Mucosa of rectum (tissue), 2 donors: ENCODE data around the gene DOK4.

Experiments
- H3K27ac ChIP-seq, 2 donors: one replicate each; pipeline ENCODE4 v1.7.0; 2013; ENCODE audit warnings: inconsistent platforms in 2 of 2, low read depth in 2 of 2, low read length in 2 of 2
- H3K27me3 ChIP-seq, 2 donors: one replicate each; pipeline ENCODE4 v1.7.0; 2013; ENCODE audit warnings: low read length in 2 of 2; ENCODE audit not compliant: control insufficient read depth in 2 of 2, insufficient read depth in 2 of 2
- H3K36me3 ChIP-seq, 2 donors: one replicate each; pipeline ENCODE4 v1.7.0; 2013; ENCODE audit warnings: low read length in 2 of 2; ENCODE audit not compliant: control insufficient read depth in 2 of 2, insufficient read depth in 2 of 2
- H3K4me1 ChIP-seq, 2 donors: one replicate each; pipeline ENCODE4 v1.7.0; 2013; ENCODE audit warnings: low read length in 2 of 2, mild to moderate bottlenecking in 1 of 2; ENCODE audit not compliant: control insufficient read depth in 2 of 2, insufficient read depth in 2 of 2
- H3K4me3 ChIP-seq, 2 donors: one replicate each; pipeline ENCODE4 v1.7.0; 2013; ENCODE audit warnings: low read length in 2 of 2
- H3K9ac ChIP-seq, 2 donors: one replicate each; pipeline ENCODE4 v1.7.0; 2013; ENCODE audit warnings: low read length in 2 of 2, low read depth in 1 of 2, mild to moderate bottlenecking in 1 of 2
- H3K9me3 ChIP-seq, 2 donors: one replicate each; pipeline ENCODE4 v1.7.0; 2013; ENCODE audit warnings: low read length in 2 of 2; ENCODE audit not compliant: control insufficient read depth in 2 of 2
- donor health status: healthy.
- donor health status: Normal muscosa, but diverticular disease.

Gene DOK4

DNA sequence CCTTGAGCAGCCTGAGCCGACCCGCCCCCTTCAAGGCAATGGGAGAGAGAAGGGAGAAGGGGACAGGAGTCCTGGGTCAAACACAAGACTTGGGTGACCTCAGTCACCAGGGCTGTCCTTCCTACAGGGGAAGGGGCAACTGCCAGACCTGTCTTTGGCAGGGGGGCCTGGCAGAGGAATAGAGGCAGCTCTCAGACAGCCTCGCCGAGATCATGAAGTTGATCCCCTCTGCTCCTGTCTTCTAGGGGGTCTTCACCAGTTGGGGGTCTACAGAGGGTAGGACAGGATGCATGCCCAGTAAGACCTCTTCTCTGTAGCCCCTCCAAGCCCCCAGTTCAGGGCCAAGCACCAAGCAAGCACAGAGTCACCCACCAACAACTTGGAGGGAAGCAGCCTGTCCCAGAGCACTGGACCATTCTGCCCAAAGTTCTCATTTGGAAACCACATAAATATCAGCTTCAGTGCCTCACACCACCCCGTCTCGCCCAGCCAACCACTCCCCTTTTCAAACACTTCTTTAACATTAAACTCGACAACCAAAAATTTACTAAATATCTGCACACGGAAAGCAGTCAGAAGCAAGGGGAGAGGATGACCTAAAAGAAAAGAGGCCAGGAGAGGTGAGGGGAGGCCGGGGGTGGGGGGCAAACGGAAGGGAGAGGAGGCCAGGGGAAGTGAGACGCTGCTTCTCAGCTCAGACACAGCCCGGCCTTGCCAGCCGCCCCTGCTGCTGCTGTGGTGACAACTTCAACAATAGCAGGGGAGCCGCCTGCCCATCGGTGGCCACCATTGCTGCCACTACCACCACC lies 7.7 kb downstream of the DOK4 start:
- Histone ChIP-seq H3K4me3 (peak overlapping the region; percentile 70 to 76), H3K36me3 (peaks cover 13 to 22% of the 10 kb centered on the region in 2 donors), H3K9me3 (no peaks in the 10 kb centered on the region), H3K4me1 (peaks cover 29 to 30% of the 10 kb centered on the region in 2 donors), H3K9ac (peak overlapping the region; percentile 65 to 76), H3K27me3 (no peaks in the 10 kb centered on the region), H3K27ac (peak overlapping the region; percentile 91 to 92)

DNA sequence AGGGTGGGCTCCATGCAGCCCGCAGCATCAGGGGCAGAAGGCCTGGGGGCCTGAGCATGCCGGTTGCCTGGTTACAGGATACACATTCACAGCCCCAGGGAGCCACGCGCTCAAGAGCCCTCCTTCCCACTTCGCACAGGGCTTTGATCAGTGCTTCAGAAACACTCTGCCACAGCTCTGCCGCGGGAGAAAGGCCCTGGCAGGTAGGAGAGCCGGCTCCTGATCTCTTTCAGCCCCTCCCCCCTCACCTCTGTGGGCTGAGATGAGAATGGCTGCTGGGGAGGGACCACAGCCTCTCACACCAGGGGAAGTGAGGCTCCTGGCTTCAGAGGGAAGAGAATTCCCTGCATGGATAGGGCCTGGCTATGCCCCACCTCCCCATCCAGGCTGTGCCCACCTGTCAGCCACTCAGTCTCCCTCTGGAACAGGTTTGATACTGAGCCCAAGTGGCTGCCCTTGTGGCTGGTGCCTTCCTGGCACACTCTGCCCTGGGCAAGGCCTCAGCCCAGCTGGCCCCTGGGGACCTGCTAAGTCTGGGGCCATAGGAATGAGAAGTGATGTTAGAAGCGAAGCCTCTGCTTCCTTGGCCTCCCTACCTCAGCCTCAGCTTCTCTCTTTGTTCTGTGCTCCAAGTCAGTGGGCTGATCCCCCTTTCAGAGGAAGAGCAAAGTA lies 8.6 kb downstream of the DOK4 start:
- H3K4me3 ChIP-seq = no peak overlapping the region
- peaks cover 21 to 27% of the 10 kb centered on the region in 2 donors for H3K36me3 ChIP-seq
- no peaks in the 10 kb centered on the region for H3K9me3 ChIP-seq
- H3K27ac ChIP-seq = no peak overlapping the region
- no peaks in the 10 kb centered on the region for H3K27me3 ChIP-seq
- H3K4me1 ChIP-seq = peaks cover 30% of the 10 kb centered on the region in 2 donors
- H3K9ac ChIP-seq = no peak overlapping the region

- no peak overlapping the region for H3K27ac ChIP-seq
- H3K4me3 ChIP-seq = no peak overlapping the region
- no peak overlapping the region for H3K9ac ChIP-seq
- H3K4me1 ChIP-seq = peaks cover 35 to 39% of the 10 kb centered on the region in 2 donors
- no peaks in the 10 kb centered on the region for H3K27me3 ChIP-seq
- H3K9me3 ChIP-seq = no peaks in the 10 kb centered on the region
- H3K36me3 ChIP-seq = peaks cover 25 to 31% of the 10 kb centered on the region in 2 donors
These were observed 9.5 kb downstream of the DOK4 start for GRCh38 chr16:57476546-57477410.

- H3K27ac ChIP-seq = no peak overlapping the region
- H3K4me1 ChIP-seq = peaks cover 39 to 45% of the 10 kb centered on the region in 2 donors
These were observed 10.5 kb downstream of the DOK4 start for GRCh38 chr16:57475711-57476339.

GRCh38 chr16:57474671-57475661 lies 11.3 kb downstream of the DOK4 start:
- H3K4me1 ChIP-seq = peaks cover 41 to 46% of the 10 kb centered on the region in 2 donors
- no peaks in the 10 kb centered on the region for H3K27me3 ChIP-seq
- no peak overlapping the region for H3K27ac ChIP-seq

More at GRCh38 chr16:57475711-57476339, 10.5 kb downstream of the DOK4 start:
- no peaks in the 10 kb centered on the region for H3K27me3 ChIP-seq
- H3K9me3 ChIP-seq = no peaks in the 10 kb centered on the region
- peaks cover 31 to 37% of the 10 kb centered on the region in 2 donors for H3K36me3 ChIP-seq
- H3K4me3 ChIP-seq = no peak overlapping the region
- no peak overlapping the region for H3K9ac ChIP-seq

DNA sequence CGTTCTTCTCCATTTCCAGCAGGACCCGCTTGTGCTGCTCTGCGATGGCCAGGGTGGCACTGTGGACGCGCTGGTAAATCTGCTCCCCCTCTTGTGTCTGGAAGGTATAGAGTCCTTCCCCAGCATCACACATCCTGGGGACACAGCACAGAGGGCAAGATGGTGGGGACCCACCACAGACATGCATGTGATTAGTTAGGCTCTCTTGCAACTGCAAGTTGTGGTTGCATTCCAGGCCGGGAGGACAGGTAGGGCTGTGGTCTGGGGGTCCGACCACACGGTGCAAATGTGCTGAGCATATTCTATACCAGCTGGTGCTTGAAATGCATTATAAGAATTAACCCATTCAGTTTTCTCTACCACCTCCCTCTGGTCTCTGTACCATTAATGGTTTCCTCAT lies 12.4 kb downstream of the DOK4 start:
- H3K9me3 ChIP-seq = no peaks in the 10 kb centered on the region
- H3K27ac ChIP-seq = no peak overlapping the region
- peaks cover 36 to 37% of the 10 kb centered on the region in 2 donors for H3K4me1 ChIP-seq
- no peak overlapping the region for H3K9ac ChIP-seq
- peaks cover 51 to 56% of the 10 kb centered on the region in 2 donors for H3K36me3 ChIP-seq
- H3K27me3 ChIP-seq = no peaks in the 10 kb centered on the region
- H3K4me3 ChIP-seq = no peak overlapping the region

More at GRCh38 chr16:57474671-57475661, 11.3 kb downstream of the DOK4 start:
- H3K4me3 ChIP-seq = no peak overlapping the region
- H3K36me3 ChIP-seq = peaks cover 40 to 45% of the 10 kb centered on the region in 2 donors
- no peaks in the 10 kb centered on the region for H3K9me3 ChIP-seq
- no peak overlapping the region for H3K9ac ChIP-seq

- Histone ChIP-seq H3K27me3 (no peaks in the 10 kb centered on the region), H3K4me3 (no peak overlapping the region), H3K36me3 (peaks cover 55 to 60% of the 10 kb centered on the region in 2 donors), H3K4me1 (peaks cover 31 to 33% of the 10 kb centered on the region in 2 donors), H3K9ac (no peak overlapping the region), H3K27ac (no peak overlapping the region), H3K9me3 (no peaks in the 10 kb centered on the region)
These were observed 13.0 kb downstream of the DOK4 start for GRCh38 chr16:57473176-57473840.

DNA sequence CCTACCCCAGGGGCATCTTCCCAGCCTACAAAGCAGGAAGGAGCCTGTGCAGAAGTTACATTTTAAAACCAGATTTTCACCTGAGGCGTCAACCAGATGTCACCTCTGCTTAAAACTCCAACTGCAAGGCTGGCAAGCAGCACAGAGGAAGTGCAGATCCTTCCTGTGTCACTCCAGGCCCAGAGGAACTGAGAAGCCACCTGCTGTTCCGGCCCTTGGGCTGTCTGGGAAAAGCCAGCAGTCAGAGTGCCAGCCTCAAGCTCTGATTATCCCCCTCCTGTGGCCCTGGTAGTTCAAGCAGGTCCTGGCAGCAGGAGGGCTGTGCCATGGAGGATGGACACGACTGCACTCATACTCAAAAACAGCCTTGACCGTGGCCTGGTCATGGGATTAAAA lies 13.6 kb downstream of the DOK4 start:
- Histone ChIP-seq H3K36me3 (peaks cover 60 to 61% of the 10 kb centered on the region in 2 donors), H3K9ac (no peak overlapping the region), H3K27me3 (no peaks in the 10 kb centered on the region), H3K27ac (peak overlapping the region in 1 of 2 donors; percentile 50), H3K4me3 (no peak overlapping the region), H3K4me1 (peaks cover 26 to 28% of the 10 kb centered on the region in 2 donors), H3K9me3 (no peaks in the 10 kb centered on the region)
